NT2/D1 (cell line): ENCODE data around the gene TTYH3.

ENCODE experiments used
- DNase-seq: peaks from one replicate; pipeline ENCODE4 v3.0.0-alpha.2; 2011; ENCODE audit warnings: low read depth, low spot score
- H3K27me3 ChIP-seq: 2 replicates; pipeline ENCODE4 v1.6.0; 2011; ENCODE audit warnings: mild to moderate bottlenecking; ENCODE audit not compliant: insufficient read length, insufficient read depth
- H3K36me3 ChIP-seq: 2 replicates; pipeline ENCODE4 v1.6.1; 2011; ENCODE audit warnings: mild to moderate bottlenecking, low read length, mixed read lengths; ENCODE audit not compliant: insufficient read depth, insufficient read length
- H3K4me1 ChIP-seq: 2 replicates; pipeline ENCODE4 v1.5.1; 2011; ENCODE audit not compliant: insufficient read depth, insufficient read length
- H3K4me3 ChIP-seq: 2 replicates; pipeline ENCODE4 v1.5.1; 2011; ENCODE audit warnings: low read depth; ENCODE audit not compliant: insufficient read length
- H3K9ac ChIP-seq: 2 replicates; pipeline ENCODE4 v1.6.0; 2011; ENCODE audit warnings: low read depth; ENCODE audit not compliant: insufficient read length
- H3K9me3 ChIP-seq: 2 replicates; pipeline ENCODE4 v1.5.1; 2011; ENCODE audit warnings: mild to moderate bottlenecking, low read length; ENCODE audit not compliant: insufficient read depth
- SUZ12 ChIP-seq: IDR thresholded peaks from 2 replicates; pipeline ENCODE4 v1.6.1; 2011; ENCODE audit not compliant: insufficient read length, insufficient read depth; ENCODE audit errors: extremely low read depth
- YY1 ChIP-seq: IDR thresholded peaks from 2 replicates; pipeline ENCODE4 v1.6.1; 2011; ENCODE audit not compliant: insufficient read length, insufficient read depth
- ZNF274 ChIP-seq: IDR thresholded peaks from 2 replicates; pipeline ENCODE4 v1.6.1; 2011; ENCODE audit warnings: mild to moderate bottlenecking, low read depth, low read length

TTYH3 gene

DNA sequence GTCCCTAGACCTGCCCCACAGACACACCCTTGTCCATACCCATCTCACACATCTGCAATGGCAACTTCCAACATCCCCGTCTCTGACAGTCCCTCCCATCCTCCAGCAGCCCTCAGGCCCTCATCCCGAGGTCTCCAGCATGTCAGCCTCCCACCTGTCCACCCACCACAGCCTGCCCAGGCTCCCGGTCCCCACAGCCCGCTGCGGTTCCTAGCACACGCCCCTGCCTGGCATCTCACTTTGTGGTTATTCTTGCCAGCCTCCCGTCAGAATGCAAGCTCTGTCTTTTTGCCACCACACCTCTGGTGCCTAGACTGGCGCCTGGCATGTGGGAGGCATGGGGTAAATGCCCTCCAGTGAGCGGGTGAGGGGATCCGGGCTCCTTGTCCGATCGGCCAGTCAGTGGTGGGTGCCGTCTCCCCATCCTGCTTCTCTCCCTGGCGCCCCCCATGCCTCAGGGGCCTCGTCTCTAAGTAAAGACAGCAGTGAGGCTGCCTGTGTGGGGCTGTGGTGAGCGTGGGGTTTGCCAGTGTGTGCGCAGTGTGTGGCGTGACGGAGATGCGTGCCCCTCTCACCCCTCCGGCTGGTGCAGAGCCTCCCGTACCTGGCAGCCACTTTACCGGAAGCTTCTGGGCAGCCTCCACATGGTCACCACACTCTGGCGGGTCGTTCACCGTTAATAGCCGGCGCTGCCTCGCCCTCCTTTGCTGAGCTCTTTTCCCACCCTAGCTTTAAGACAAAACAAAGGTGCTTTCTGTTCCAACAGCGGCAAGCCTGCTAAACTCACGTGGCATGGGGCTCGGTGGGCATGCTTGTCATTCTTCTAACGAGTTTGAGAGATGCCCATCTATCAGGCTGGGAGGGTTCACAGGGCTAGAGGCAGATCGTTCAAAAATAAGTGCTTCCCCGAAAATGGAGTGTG is 28.5 kb upstream of the TTYH3 start:
- H3K9ac ChIP-seq = no peak overlapping the region
- DNase-seq = no peak
- no peaks in the 10 kb centered on the region for H3K27me3 ChIP-seq
- H3K4me3 ChIP-seq = no peak overlapping the region
- TF ChIP-seq ZNF274 (no peak), SUZ12 (no peak), YY1 (no peak)
- H3K9me3 ChIP-seq = no peaks in the 10 kb centered on the region
- peaks cover 47% of the 10 kb centered on the region for H3K36me3 ChIP-seq
- H3K4me1 ChIP-seq = peaks cover 13% of the 10 kb centered on the region

- H3K4me3 ChIP-seq = no peak overlapping the region
- H3K4me1 ChIP-seq = peaks cover 15% of the 10 kb centered on the region
- TF ChIP-seq YY1 (no peak), ZNF274 (no peak), SUZ12 (no peak)
- DNase-seq = no peak
- peaks cover 36% of the 10 kb centered on the region for H3K36me3 ChIP-seq
- no peaks in the 10 kb centered on the region for H3K27me3 ChIP-seq
- H3K9ac ChIP-seq = no peak overlapping the region
- no peaks in the 10 kb centered on the region for H3K9me3 ChIP-seq
These were observed 27.1 kb upstream of the TTYH3 start for GRCh38 chr7:2604608-2605174.

DNA sequence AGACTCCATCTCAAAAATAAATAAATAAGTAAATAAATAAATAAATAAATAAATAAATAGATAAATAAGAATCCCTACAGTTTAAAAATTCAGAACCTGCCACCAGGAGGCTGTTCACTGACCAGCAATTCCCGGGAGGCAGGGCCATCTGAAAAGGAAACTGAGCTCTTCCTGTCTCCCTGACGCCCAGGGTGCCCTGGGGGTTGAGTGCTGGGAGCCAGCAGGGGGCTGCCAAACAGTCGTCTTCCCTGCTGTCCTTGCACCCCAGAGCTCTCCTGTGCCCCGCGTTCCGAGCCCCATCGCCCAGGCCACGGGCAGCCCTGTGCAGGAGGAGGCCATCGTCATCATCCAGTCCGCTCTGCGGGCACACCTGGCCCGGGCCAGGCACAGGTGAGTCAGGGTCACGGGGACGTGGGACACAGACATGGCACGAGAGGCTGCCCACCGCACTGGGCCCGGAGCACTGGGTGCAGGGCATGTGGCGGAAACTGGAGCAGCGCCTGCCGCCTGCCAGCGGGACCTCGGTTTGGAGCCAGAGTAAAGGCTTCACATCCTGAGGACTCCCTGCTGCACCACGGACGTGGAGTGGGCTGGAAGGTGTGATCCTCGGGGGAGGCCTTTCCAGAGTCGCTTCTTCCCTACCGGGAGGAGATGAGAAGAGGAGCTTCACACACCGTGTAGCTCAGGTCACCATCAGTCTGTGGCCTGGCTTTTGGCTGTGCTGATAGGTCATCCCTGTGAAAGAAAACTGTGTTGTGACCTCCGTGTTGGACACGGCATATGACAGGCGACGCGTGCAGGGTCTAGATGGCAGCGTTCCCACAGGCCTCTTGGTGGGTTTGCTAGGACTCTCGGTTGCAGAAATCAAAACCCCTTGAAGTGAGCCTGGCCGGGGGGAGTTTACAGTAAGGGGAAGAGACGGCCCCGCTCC is 25.9 kb upstream of the TTYH3 start:
- Histone ChIP-seq H3K9me3 (no peaks in the 10 kb centered on the region), H3K9ac (no peak overlapping the region), H3K4me1 (peaks cover 16% of the 10 kb centered on the region), H3K4me3 (no peak overlapping the region), H3K36me3 (peaks cover 36% of the 10 kb centered on the region), H3K27me3 (no peaks in the 10 kb centered on the region)
- TF ChIP-seq YY1 = no peak
- TF ChIP-seq SUZ12 = no peak
- TF ChIP-seq ZNF274 = no peak
- DNase-seq = no peak

- no peak overlapping the region for H3K4me3 ChIP-seq
- TF ChIP-seq SUZ12 = no peak
- TF ChIP-seq YY1 = no peak
- TF ChIP-seq ZNF274 = no peak
- no peak overlapping the region for H3K9ac ChIP-seq
- peaks cover 29% of the 10 kb centered on the region for H3K36me3 ChIP-seq
- H3K27me3 ChIP-seq = no peaks in the 10 kb centered on the region
- no peak for DNase-seq
- H3K9me3 ChIP-seq = no peaks in the 10 kb centered on the region
- H3K4me1 ChIP-seq = peaks cover 23% of the 10 kb centered on the region
These were observed 25.2 kb upstream of the TTYH3 start for GRCh38 chr7:2606539-2606936.

DNA sequence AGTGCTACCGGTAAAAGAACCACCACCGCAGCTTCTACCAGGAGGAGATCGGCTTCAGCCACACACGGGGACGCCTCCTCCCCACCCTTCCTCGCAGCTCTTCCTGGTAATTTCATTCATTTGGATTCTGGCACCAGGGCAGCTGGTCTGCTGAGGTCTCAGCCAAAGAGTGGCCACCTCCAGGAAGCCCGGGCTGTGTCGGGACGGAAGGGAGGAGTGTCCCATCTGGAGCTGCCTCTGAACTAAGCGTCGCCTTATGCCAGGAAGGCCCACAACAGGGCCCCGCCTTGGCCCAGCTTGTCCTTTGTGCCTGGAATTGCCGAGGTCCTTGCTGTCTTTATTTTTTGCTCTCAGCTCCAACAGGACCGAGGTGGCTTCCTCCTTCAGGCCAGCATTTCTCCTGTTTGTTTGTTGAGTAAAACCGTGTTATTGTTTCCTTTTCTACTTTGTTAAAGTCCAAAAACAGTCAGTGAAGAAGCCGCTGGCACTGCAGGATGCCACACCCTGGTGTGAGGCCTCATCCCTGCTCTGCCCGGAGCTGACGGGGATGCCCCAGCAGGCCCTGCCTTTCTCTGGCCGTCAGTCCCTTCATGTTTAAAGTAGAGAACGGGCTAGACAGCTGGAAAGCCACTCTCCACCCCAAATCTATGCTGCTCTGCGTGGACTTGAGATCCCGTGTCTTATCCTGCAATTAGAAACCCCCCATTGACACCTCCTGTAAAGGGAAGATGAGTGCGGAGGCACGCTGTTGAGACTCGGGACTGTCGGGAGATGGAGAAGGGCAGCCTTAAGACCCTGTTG is 24.5 kb upstream of the TTYH3 start:
- Histone ChIP-seq H3K9ac (peak overlapping the region; percentile 26), H3K36me3 (peaks cover 23% of the 10 kb centered on the region), H3K4me1 (peaks cover 27% of the 10 kb centered on the region), H3K27me3 (no peaks in the 10 kb centered on the region), H3K4me3 (no peak overlapping the region), H3K9me3 (no peaks in the 10 kb centered on the region)
- TF ChIP-seq ZNF274 (no peak), SUZ12 (no peak), YY1 (no peak)
- no peak for DNase-seq
